Measurements from ENCODE around the gene RTN4R. TPM values are rescaled to one million over a fixed set of nuclear protein-coding genes. Genes with fewer than 3 reads are reported as not detected.

Gene RTN4R
- total RNA-seq, 1 experiment from 2014 or later = 25.0 TPM

GRCh38 chr22:20236052-20236717, 31.9 kb downstream of the RTN4R start:
- ChIA-PET POLR2A (no interaction called here), CTCF (interaction anchor here (0.9 to 5.4 kb wide), 5 partner anchors 12 to 79 kb away, joined by 3 to 69 read pairs (median 3); no protein-coding TSS in a partner anchor)
- ATAC-seq = no peak
- DNase-seq (ENCODE audit: low spot score) = no peak
- H3K27ac Mint-ChIP-seq = no peak overlapping the region
- TF ChIP-seq HMGA2 (CRISPR knock-in tag; IDR thresholded peaks at IDR 0.05) (no peak), RELA (CRISPR knock-in tag; IDR thresholded peaks at IDR 0.05; ENCODE audit: borderline replicate concordance) (no peak), ATF1 (CRISPR knock-in tag; IDR thresholded peaks at IDR 0.05) (no peak), MXD4 (CRISPR knock-in tag; IDR thresholded peaks at IDR 0.05; ENCODE audit: borderline replicate concordance) (no peak), ATF2 (CRISPR knock-in tag; IDR thresholded peaks at IDR 0.05; ENCODE audit: borderline replicate concordance, low read depth) (no peak), ESRRA (CRISPR knock-in tag; IDR thresholded peaks at IDR 0.05; ENCODE audit: borderline replicate concordance) (no peak), MAX (CRISPR knock-in tag; IDR thresholded peaks at IDR 0.05) (no peak), TEAD1 (CRISPR knock-in tag; IDR thresholded peaks at IDR 0.05) (no peak), ZNF121 (CRISPR knock-in tag; IDR thresholded peaks at IDR 0.05) (no peak), ZNF263 (CRISPR knock-in tag; IDR thresholded peaks at IDR 0.05; ENCODE audit: low read depth) (no peak), SMAD3 (CRISPR knock-in tag; IDR thresholded peaks at IDR 0.05; ENCODE audit: borderline replicate concordance) (no peak), FOXP4 (CRISPR knock-in tag; IDR thresholded peaks at IDR 0.05) (no peak), SOX15 (CRISPR knock-in tag; IDR thresholded peaks at IDR 0.05) (no peak), GRHL2 (CRISPR knock-in tag; IDR thresholded peaks at IDR 0.05; ENCODE audit: insufficient replicate concordance, severe bottlenecking) (no peak)
- TF ChIP-seq, protein P1, sequence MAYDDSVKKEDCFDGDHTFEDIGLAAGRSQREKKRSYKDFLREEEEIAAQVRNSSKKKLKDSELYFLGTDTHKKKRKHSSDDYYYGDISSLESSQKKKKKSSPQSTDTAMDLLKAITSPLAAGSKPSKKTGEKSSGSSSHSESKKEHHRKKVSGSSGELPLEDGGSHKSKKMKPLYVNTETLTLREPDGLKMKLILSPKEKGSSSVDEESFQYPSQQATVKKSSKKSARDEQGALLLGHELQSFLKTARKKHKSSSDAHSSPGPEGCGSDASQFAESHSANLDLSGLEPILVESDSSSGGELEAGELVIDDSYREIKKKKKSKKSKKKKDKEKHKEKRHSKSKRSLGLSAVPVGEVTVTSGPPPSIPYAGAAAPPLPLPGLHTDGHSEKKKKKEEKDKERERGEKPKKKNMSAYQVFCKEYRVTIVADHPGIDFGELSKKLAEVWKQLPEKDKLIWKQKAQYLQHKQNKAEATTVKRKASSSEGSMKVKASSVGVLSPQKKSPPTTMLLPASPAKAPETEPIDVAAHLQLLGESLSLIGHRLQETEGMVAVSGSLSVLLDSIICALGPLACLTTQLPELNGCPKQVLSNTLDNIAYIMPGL (CRISPR knock-in tag; IDR thresholded peaks at IDR 0.05) = no peak
- TF ChIP-seq, protein P2, sequence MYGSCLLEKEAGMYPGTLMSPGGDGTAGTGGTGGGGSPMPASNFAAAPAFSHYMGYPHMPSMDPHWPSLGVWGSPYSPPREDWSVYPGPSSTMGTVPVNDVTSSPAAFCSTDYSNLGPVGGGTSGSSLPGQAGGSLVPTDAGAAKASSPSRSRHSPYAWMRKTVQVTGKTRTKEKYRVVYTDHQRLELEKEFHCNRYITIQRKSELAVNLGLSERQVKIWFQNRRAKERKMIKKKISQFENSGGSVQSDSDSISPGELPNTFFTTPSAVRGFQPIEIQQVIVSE (CRISPR knock-in tag; IDR thresholded peaks at IDR 0.05; ENCODE audit: borderline replicate concordance) = no peak
- H3K4me1 Mint-ChIP-seq = peaks cover 9% of the 10 kb centered on the region
- H3K9me3 Mint-ChIP-seq = no peaks in the 10 kb centered on the region
- H3K36me3 Mint-ChIP-seq = no peaks in the 10 kb centered on the region
- no peaks in the 10 kb centered on the region for H3K27me3 Mint-ChIP-seq (ENCODE audit: low read depth)
- H3K4me3 Mint-ChIP-seq = no peak overlapping the region

- Mint-ChIP-seq H3K9me3 (no peaks in the 10 kb centered on the region), H3K27me3 (ENCODE audit: low read depth) (no peaks in the 10 kb centered on the region), H3K4me1 (peaks cover 7% of the 10 kb centered on the region; the same call in 1 of the 2 replicates), H3K27ac (peak overlapping the region; percentile 87), H3K36me3 (no peaks in the 10 kb centered on the region), H3K4me3 (no peak overlapping the region)
- ATAC-seq (no peak), DNase-seq (ENCODE audit: low spot score) (no peak)
- CTCF ChIA-PET = interaction anchor here (0.6 to 1.0 kb wide), 2 partner anchors 40 to 158 kb away, joined by 3 read pairs; no protein-coding TSS in a partner anchor
- POLR2A ChIA-PET = no interaction called here
- TF ChIP-seq GABPB1 (CRISPR knock-in tag; IDR thresholded peaks at IDR 0.05) (no peak), JUN (CRISPR knock-in tag; IDR thresholded peaks at IDR 0.05) (no peak), ZMAT4 (CRISPR knock-in tag; IDR thresholded peaks at IDR 0.05) (no peak), NR3C1 (CRISPR knock-in tag; conservative IDR thresholded peaks at IDR 0.05; ENCODE audit: low read depth) (no peak), RORB (CRISPR knock-in tag; IDR thresholded peaks at IDR 0.05) (no peak)
- TF ChIP-seq, protein P3, sequence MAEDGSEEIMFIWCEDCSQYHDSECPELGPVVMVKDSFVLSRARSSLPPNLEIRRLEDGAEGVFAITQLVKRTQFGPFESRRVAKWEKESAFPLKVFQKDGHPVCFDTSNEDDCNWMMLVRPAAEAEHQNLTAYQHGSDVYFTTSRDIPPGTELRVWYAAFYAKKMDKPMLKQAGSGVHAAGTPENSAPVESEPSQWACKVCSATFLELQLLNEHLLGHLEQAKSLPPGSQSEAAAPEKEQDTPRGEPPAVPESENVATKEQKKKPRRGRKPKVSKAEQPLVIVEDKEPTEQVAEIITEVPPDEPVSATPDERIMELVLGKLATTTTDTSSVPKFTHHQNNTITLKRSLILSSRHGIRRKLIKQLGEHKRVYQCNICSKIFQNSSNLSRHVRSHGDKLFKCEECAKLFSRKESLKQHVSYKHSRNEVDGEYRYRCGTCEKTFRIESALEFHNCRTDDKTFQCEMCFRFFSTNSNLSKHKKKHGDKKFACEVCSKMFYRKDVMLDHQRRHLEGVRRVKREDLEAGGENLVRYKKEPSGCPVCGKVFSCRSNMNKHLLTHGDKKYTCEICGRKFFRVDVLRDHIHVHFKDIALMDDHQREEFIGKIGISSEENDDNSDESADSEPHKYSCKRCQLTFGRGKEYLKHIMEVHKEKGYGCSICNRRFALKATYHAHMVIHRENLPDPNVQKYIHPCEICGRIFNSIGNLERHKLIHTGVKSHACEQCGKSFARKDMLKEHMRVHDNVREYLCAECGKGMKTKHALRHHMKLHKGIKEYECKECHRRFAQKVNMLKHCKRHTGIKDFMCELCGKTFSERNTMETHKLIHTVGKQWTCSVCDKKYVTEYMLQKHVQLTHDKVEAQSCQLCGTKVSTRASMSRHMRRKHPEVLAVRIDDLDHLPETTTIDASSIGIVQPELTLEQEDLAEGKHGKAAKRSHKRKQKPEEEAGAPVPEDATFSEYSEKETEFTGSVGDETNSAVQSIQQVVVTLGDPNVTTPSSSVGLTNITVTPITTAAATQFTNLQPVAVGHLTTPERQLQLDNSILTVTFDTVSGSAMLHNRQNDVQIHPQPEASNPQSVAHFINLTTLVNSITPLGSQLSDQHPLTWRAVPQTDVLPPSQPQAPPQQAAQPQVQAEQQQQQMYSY (CRISPR knock-in tag; IDR thresholded peaks at IDR 0.05) = no peak
These were observed 32.6 kb downstream of the RTN4R start for GRCh38 chr22:20235389-20235991.

All from WTC11 (cell line).